GM13977 (cell line): ENCODE measurements around the gene CALY.

Experiments used
- DNase-seq: peaks from one replicate; pipeline ENCODE4 v3.0.0; 2012; ENCODE audit warnings: low spot score
- CTCF ChIP-seq: IDR thresholded peaks from 2 replicates; pipeline ENCODE4 v1.5.1; 2012; ENCODE audit warnings: mild to moderate bottlenecking, control low read depth; ENCODE audit not compliant: insufficient read depth; ENCODE audit errors: extremely low read depth, missing control alignments
- in situ Hi-C: fragments of 300-500 bp; cut with MboI; formaldehyde crosslinking; loops from one replicate; pipeline ENCODE4 v1.12.0; 2022; ENCODE audit warnings: low sequenced_read_pairs, low pct_unique_long_range_greater_than_20kb, mixed read lengths, inconsistent platforms; ENCODE audit not compliant: unreplicated experiment

CALY gene

GRCh38 chr10:133280391-133281059 lies 56.2 kb downstream of the CALY start:
- no peak for TF ChIP-seq CTCF
- in situ Hi-C loops, result no loop called here
- no peak for DNase-seq

- DNase-seq, result no peak
- no peak for TF ChIP-seq CTCF
- in situ Hi-C loops, result no loop called here
These were observed 57.1 kb downstream of the CALY start for GRCh38 chr10:133279326-133280226.

- no peak for TF ChIP-seq CTCF
- in situ Hi-C loops, result no loop called here
- DNase-seq, result peak; percentile 89
These were observed 58.0 kb downstream of the CALY start for GRCh38 chr10:133278577-133279265.

- no peak for TF ChIP-seq CTCF
- in situ Hi-C loops, result no loop called here
- DNase-seq, result no peak
These were observed 58.6 kb downstream of the CALY start for GRCh38 chr10:133277993-133278576.

GRCh38 chr10:133277277-133277992 lies 59.3 kb downstream of the CALY start:
- DNase-seq, result no peak
- TF ChIP-seq CTCF, result no peak
- in situ Hi-C loops, result no loop called here
